GM18873 (cell line): ENCODE data around the gene IPO13.

Experiments used
- ATAC-seq: cut with Tn5 transposase; IDR thresholded peaks from one replicate; pipeline ENCODE4 v1.9.1; 2021; ENCODE audit warnings: mild to moderate bottlenecking, moderate library complexity, moderate number of reproducible peaks; ENCODE audit not compliant: unreplicated experiment, low FRiP score

IPO13 gene

GRCh38 chr1:43946236-43947060 lies at the start of gene IPO13:
Gene IPO13 (plus strand): TSS chr1:43946950. CDS start chr1:43947601, 651 bp downstream.
- peak; percentile 83 for ATAC-seq

GRCh38 chr1:43898981-43899380 lies 47.8 kb upstream of the IPO13 start:
- ATAC-seq, result no peak

GRCh38 chr1:43900386-43900785 lies 46.4 kb upstream of the IPO13 start:
- no peak for ATAC-seq

- no peak for ATAC-seq
These were observed 45.4 kb upstream of the IPO13 start for GRCh38 chr1:43901196-43901961.

GRCh38 chr1:43902058-43902831 lies 44.5 kb upstream of the IPO13 start:
- no peak for ATAC-seq

- ATAC-seq, result no peak
These were observed 41.8 kb upstream of the IPO13 start for GRCh38 chr1:43904660-43905551.

GRCh38 chr1:43908226-43908625 lies 38.5 kb upstream of the IPO13 start:
- ATAC-seq, result no peak

- ATAC-seq, result no peak
These were observed 37.9 kb upstream of the IPO13 start for GRCh38 chr1:43908858-43909257.

- no peak for ATAC-seq
These were observed 36.4 kb upstream of the IPO13 start for GRCh38 chr1:43910343-43910742.

- ATAC-seq, result no peak
These were observed 34.1 kb upstream of the IPO13 start for GRCh38 chr1:43912607-43913006.

- no peak for ATAC-seq
These were observed 33.7 kb upstream of the IPO13 start for GRCh38 chr1:43913051-43913501.

GRCh38 chr1:43913666-43914360 lies 32.9 kb upstream of the IPO13 start:
- no peak for ATAC-seq

GRCh38 chr1:43914576-43915525 lies 31.9 kb upstream of the IPO13 start:
- ATAC-seq, result no peak

- no peak for ATAC-seq
These were observed 26.8 kb upstream of the IPO13 start for GRCh38 chr1:43919906-43920305.

GRCh38 chr1:43921022-43921421 lies 25.7 kb upstream of the IPO13 start:
- ATAC-seq, result no peak

- ATAC-seq, result no peak
These were observed 22.2 kb upstream of the IPO13 start for GRCh38 chr1:43924516-43924915.

GRCh38 chr1:43925846-43926245 lies 20.9 kb upstream of the IPO13 start:
- no peak for ATAC-seq
